GM19455 (cell line): ENCODE results near the gene DMAC2.
"Not testable (repeated sequence)": the region's sequence is repeated elsewhere in the genome, so short reads cannot be mapped to it uniquely, and the experiment has no call there.

Source experiments
- ATAC-seq: cut with Tn5 transposase; IDR thresholded peaks from one replicate; pipeline ENCODE4 v1.9.1; 2021; ENCODE audit not compliant: unreplicated experiment

Gene DMAC2

DNA sequence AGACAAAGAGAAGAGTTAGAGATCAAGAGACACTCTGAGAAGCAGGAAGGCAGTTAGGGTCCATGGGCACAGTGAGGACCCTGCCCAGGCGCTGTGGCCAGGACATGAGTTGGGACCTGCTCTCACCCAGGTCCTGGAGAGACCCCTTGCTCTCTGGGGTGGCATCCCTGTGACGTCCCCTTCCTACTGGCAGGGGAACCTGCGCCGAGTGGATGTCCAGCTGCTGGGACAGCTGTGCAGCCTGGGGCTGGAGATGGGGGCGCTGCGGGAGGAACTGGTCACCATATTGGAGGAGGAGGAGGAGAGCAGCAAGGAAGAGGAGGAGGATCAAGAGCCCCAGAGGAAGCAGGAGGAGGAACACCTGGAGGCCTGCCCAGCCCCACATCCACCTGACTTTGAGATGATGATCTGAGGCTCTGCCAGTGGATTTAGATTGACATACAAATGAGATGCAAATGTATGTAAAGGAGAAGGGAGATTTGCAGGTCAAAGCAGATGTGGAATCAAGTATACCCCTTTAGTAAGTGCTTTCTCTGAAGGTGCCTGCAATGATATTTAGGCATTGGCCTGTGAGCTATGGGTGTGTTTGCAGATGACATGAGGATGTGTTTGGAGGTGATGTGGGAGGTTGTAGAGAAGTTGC, 4.2 kb upstream of the DMAC2 start:
- no peak for ATAC-seq

GRCh38 chr19:41442473-41443355, 3.0 kb upstream of the DMAC2 start, which contains the start of gene ERICH4:
TSS of gene ERICH4 (plus strand) at chr19:41443156. CDS start at chr19:41443170, 14 bp downstream.
- ATAC-seq, result no peak

DNA sequence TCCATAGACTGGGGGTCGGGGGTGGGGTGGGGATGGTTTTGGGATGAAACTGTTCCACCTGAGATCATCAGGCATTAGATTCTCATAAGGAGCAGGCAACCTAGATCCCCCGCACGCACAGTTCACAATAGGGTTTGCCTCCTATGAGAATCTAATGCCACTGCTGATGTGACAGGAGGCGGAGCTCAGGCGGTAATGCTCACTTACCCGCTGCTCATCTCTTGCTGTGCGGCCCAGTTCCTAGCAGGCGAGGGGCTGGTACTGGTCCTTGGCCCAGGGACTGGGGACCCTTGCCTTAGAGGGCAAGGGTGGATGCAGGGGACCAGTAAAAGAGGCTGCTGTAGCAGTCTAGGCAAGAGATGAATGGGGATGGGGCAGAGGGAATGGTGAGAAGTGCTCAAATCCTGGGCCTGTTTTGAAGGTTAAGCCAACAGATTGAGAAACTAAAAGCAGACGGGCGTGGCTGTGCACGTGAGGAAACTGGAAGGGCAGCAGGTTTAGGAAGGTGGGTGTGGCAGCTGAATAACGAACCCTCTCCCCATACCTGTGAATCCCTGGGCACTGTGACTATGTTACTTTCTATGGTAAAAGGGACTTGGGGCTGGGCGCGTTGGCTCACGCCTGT, 1.7 kb upstream of the DMAC2 start:
- no peak for ATAC-seq

DNA sequence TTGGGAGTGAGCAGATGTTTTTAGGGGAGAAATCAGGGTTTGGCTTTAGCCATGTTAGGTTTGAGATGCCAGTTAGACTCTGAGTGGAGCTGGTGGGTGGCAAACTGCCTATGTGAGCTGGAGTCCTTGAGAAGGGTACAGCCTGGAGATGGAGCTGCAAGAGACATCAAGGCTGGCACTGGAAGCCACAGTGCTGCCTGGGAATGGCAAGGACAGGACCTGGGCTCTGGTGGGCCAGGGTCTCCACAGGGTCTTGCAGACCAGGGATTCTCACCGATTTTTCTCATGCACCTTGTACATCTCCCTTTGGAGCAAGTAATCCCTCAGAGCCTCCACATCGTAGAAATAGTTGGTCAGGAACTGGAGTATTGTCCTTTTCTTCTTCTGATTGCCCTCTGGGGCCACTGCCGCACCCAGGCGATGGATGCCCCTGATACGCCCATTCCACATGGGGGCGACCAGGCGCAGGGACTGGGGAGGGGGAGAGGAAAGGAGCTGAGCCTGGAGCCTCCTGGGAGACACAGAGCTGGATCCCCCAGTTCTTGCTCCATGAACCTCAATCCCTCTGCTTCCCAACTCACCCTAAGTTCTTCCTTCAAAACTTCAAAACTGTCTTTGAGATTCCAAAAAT, 1.7 kb downstream of the DMAC2 start:
- ATAC-seq, result no peak

DNA sequence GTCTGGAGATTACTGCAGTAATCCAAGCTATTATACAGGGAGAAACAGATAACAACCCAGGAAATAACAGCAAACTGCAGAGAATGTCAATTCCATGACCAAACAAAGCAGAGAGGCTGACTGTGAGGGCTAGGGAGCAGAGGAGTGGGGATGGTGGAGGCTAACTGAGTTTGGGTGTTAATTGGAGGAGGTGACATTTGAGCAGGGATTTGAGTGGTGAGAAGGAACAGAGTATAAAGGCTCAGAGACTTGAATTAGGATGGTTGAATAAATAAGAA, 3.1 kb downstream of the DMAC2 start:
- ATAC-seq, result no peak

- ATAC-seq, result no peak
These were observed 3.6 kb downstream of the DMAC2 start for GRCh38 chr19:41435936-41436673.

GRCh38 chr19:41435376-41435775, 4.3 kb downstream of the DMAC2 start:
- ATAC-seq, result not testable (repeated sequence)

- no peak for ATAC-seq
These were observed 5.3 kb downstream of the DMAC2 start for GRCh38 chr19:41434450-41434849.

- ATAC-seq, result no peak
These were observed 6.5 kb downstream of the DMAC2 start for GRCh38 chr19:41433171-41433570.

GRCh38 chr19:41431426-41432386, 8.0 kb downstream of the DMAC2 start:
- no peak for ATAC-seq

GRCh38 chr19:41430922-41431321, 8.8 kb downstream of the DMAC2 start:
- ATAC-seq, result no peak

DNA sequence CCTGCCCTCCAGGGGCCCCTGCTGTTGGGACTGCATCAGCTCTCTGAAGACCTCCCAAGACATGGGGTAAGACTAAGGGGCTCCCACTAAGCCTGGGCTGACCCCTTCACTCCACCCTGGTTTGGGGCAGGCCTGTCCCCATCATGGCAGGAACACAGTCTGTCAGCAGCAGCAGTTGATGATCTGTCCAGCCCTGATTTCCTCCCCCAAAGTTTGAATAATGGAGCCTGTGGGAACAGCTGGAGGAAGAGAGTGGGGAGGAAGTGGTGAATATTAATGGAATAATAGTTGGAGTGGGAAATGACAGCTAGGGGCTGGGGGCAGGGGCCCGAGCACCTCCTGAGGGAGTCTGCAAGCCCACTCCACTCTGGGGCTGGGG, 11.2 kb downstream of the DMAC2 start:
- ATAC-seq, result no peak

DNA sequence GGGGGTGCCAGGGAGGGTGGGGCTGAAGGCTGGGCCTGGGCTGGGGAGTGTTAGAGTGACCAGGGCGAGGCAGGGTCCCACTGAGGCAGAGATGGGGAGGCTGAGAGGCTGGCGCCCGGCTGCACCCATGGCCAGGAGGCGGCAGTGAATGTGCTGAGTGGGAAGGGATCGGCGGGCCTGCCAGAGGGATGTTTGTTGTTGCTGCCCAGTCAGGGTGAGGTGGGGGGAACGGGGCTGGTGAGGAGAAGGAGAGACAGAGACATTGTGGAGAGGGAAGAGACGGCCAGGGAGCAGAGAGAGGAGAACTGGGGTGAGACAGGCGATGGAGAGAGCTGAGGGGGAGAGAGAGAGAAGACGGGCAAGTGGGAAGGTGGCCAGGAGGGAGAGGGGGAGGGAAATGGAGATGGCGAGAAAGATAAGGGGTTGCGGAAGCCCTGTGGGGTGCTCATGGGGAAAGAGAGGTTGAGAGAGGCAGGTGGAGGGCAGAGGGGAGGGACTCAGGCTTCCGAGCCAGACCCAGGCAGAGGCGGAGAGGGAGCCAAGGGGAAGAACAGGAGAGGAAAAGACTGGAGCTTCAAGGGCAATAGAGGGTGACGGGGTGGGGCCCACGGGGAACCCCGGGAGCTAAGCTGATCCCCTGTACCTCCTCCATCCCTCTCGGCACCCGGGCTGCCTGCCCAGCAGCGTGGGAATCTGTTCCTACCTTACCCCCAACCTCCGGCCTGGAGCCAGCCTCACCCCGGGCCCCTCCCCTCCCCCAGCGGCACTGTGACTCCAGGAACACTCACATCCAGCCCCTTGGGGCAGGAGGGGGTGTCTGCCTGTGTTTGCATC, 11.8 kb downstream of the DMAC2 start:
- no peak for ATAC-seq

DNA sequence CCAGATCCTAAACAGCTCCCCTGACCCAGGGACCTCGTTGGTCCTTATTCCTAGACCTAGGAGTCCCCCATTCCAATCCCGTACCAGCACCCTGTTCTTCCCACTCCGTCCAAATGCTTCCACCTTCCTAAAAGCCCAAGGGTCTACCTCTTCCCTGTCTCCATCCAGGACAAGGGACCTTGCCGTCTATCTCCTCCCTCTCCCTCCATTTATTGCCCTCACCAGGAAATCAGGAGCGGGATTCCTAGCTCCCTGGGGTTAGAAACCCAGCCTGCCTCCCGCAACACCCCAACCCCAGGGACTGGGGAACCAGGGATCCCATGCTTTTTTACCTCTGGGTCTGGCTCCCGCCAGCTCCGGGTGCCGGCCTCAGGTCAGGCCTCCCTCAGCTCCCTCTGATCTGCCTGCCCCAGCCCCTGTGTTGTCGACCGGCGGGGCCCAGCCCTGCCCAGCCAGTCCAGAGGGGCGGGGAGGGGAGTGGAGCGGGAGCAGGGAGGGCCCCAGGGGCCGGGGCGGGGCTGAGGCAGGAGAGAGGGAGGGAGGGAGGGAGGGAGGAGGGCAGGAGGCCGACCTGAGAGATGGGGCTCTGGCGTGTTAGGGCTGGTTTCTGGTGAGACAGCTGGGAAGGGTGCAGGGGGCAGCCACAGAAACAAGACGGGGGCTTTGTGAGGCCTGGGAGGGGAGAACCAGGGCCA, 12.6 kb downstream of the DMAC2 start, which contains the start of gene B3GNT8:
Gene B3GNT8 (minus strand): TSS at position 423 of the 695 bp plus-strand sequence. CDS start 596 bp downstream, outside the sequence.
- ATAC-seq, result no peak

DNA sequence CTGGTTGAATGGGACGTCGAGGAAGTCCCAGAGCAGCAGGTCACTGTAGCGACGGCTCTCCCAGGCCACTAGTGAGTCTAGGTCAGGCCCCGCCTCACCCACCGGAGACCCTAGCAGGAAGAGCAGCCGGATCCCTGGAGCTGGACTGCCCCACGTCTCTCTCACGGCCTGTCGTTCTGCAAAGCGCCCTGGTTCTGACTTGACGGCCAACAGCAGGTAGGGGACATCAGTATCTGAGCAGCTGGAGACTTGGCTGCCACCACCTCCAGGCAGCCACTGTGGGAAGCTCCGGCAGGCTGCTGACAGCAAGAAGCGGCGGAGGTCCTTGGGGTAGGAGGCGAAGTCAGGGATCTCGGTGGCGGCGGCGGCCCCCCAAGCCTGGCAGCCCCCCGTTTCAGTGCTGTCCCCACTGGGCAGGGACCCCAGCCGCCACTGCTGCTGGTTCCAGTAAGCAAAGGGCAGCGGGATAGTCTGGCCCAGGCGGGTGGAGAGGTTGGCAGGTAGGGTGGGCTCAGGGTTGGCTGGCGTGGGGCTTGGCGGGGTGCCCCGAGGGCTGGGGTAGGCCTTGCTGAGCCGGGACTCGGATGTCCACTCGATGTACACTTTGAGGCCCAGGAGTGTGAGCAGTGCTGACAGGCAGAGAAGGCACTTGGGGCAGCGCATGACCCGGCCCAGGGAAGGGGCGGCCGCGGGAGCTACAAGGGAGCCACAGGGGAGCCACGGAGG, 13.4 kb downstream of the DMAC2 start:
- ATAC-seq, result no peak

DNA sequence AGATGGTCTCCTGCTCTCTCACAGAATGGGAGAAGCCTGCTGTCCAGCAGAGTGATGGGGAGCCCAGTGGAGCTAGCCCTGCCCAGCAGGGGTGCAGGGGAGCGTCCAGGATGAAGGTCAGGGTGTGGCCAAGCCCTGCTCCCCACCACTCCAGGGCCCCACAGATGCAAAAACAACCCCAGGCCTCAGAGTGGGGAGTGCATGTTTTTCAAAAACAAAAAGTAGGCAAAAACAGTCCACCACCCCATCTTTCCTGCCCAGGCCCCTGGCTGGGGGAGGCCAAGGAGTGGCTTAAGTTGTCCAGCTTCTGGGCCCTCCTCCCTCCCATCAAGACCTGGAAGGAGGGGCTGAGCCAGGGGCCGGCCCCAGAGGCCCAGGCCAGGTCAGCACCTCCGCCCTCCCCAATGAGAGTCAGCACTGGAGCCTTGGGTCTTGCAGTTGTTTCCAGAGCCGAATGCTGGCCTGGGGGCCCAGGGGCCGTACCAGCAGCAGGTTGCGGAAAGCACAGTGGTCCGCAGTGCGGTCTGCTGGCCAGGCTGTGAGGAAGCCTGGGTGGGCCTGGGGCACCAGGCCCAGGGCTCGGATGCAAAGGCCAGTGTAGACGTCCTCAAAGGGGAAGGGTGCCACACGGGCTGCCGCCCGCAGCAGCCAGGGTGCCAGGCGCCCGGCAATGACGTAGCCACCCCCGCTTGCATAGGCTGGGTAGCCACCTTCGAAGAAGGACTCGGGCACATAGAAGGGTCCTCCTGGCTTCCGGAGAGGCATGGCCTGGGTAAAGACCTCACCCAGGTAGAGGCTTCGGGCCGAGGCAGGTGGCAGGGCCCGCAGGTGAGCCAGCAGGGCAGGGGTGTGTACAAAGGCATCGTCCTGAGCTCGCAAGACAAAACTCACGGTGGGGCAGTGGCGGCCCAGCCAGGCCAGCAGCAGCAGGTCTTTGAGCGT, 14.3 kb downstream of the DMAC2 start:
- ATAC-seq, result no peak
